AG09319 (cell line): ENCODE measurements around the gene PUSL1.

Source experiments
- DNase-seq: peaks from one replicate; pipeline ENCODE4 v3.0.0-alpha.2; 2010; ENCODE audit warnings: low read depth; ENCODE audit errors: extremely low read depth
- TF ChIP-seq, protein P1 (sequence below): IDR thresholded peaks from 2 replicates; pipeline ENCODE4 v1.5.1; 2011; ENCODE audit warnings: low read depth, mild to moderate bottlenecking, inconsistent platforms, low read length, moderate library complexity

Gene PUSL1

DNA sequence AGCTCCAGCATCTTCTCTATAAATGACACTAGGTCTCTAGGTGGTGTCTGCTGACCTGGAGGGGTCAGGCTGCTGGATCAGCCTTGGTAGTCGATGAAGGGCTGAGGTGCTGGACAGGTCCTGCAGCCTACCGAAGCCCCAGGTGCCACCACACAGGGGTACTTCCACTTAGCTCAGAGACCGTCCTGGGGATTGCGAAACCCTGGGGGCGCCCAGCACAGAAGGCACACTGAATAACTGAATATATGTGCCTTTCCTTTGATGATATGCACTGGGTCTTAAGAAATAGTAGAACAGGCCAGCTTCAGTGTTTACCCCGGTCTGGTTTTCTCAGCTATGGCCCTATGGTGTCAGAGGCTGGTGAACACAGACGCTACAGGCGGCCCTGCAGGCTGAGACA is 45.6 kb upstream of the PUSL1 start:
- no peak for DNase-seq

DNA sequence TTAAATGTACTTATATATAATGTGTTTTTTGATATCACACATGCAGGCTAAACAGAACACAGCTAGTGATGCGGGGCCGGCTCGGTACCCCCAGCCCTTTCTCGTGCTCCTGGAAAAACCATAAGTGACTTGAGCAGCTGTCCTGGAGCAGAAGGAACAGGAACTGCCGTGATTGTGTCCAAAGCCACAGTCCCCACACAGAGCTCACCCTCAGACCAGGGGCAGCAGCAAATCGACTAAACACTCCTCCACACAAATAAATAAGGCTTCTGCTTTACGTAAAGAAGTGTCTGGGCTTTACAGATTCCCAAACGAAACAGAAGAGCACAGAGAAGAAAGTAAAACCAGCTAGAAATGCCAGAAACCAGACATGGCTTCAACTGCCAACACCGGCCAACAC is 44.4 kb upstream of the PUSL1 start:
- TF ChIP-seq, protein P1, sequence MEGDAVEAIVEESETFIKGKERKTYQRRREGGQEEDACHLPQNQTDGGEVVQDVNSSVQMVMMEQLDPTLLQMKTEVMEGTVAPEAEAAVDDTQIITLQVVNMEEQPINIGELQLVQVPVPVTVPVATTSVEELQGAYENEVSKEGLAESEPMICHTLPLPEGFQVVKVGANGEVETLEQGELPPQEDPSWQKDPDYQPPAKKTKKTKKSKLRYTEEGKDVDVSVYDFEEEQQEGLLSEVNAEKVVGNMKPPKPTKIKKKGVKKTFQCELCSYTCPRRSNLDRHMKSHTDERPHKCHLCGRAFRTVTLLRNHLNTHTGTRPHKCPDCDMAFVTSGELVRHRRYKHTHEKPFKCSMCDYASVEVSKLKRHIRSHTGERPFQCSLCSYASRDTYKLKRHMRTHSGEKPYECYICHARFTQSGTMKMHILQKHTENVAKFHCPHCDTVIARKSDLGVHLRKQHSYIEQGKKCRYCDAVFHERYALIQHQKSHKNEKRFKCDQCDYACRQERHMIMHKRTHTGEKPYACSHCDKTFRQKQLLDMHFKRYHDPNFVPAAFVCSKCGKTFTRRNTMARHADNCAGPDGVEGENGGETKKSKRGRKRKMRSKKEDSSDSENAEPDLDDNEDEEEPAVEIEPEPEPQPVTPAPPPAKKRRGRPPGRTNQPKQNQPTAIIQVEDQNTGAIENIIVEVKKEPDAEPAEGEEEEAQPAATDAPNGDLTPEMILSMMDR: no peak
- DNase-seq: no peak

More for the DNA sequence above, 45.6 kb upstream of the PUSL1 start:
- TF ChIP-seq, protein P1: no peak

DNA sequence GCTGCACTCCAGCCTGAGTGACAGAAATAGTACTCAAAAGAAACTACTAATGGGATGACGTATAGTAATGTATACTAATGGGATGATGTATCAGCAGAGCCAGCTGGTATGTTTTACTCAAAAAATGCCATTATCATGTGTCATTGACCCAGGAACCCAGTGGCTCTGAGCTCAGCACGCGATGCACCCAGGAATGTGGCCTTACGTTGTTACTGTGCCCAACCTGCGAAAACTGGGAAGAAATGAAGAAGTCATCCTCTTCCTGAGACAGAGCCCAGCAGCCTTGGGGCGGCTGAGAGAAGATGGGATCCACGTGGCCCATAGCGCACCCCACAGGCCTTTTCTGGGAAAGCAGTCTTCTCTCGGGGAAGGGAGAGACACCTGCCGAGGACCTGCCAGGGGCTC is 43.5 kb upstream of the PUSL1 start:
- TF ChIP-seq, protein P1: peak; percentile 58
- DNase-seq: peak; percentile 88

DNA sequence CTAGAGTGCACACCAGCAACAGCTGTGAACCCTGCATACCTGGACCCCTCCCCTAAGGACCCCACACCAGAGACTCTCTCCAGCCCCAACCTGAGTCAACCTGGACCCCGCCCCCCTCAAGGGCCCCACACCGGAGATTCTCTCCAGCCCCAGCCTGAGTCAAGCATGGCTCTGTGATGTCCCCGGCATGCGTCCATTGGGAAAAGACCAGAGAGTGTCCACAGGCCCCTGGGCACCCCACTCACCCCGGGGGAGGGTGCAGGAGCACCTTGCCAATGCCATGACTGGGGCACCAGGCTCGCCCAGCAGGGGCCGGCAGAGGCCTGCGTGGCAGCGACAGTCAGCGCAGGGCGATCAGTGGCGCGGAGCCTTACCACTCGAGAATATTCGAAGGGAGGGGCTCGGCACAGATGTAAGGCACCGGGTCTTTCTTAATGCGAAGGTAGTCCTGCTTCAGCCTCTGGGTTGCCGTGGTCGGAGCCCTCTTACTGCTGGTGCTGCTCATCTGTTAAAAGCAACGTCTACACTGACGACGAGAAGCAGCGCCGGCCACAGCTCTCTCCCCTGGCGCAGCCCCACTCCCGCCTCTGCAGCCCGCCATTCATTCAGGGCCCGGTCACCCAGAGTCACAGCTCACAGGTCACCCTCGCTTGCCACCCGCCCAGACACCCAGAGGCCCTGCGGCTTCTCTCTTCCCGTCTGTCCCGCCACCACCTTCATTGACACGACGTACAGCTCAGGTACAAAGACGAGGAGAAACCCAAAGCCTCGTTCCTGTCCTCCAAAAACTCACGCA is 40.7 kb upstream of the PUSL1 start:
- TF ChIP-seq, protein P1: no peak
- DNase-seq: no peak

DNA sequence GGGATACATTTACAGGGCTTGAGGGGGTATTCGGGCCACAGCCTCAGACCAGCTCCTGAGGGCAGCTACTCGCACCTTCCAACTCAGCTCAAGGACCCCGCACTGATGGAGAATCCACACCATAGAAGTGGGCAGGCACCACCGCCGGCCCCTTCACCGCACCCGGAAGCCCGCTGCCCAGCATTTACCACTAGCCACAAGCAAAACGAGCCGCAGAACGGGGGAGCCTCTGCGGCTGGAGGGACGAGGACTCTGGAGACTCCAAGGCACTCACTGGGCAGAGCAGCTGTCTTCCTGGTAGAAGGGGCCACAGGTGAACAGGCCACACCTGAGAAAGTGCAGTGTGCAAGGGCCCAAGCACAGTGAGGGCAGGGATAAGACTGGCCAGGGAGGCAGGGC is 40.1 kb upstream of the PUSL1 start:
- TF ChIP-seq, protein P1: no peak
- no peak for DNase-seq

DNA sequence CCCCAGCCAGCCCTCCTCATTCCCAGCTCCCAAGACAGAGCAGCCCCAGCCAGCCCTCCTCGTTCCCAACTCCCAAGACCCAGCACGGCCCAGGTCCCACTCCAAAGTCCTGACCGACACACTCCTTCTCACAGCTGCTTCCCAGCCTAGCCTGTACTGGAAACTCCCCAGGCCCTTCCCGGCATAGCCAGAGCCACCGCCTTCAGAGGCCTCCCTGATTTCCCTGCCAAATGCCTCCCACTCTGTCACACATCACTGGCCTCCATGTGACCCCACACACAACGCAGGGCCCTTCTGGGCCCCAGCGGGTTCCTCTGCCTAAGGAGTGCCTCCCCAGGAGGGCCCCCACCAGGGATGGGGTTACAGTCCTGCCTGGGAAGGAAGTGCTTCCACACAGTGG is 37.6 kb upstream of the PUSL1 start:
- peak; percentile 35 for DNase-seq
- TF ChIP-seq, protein P1: no peak

DNA sequence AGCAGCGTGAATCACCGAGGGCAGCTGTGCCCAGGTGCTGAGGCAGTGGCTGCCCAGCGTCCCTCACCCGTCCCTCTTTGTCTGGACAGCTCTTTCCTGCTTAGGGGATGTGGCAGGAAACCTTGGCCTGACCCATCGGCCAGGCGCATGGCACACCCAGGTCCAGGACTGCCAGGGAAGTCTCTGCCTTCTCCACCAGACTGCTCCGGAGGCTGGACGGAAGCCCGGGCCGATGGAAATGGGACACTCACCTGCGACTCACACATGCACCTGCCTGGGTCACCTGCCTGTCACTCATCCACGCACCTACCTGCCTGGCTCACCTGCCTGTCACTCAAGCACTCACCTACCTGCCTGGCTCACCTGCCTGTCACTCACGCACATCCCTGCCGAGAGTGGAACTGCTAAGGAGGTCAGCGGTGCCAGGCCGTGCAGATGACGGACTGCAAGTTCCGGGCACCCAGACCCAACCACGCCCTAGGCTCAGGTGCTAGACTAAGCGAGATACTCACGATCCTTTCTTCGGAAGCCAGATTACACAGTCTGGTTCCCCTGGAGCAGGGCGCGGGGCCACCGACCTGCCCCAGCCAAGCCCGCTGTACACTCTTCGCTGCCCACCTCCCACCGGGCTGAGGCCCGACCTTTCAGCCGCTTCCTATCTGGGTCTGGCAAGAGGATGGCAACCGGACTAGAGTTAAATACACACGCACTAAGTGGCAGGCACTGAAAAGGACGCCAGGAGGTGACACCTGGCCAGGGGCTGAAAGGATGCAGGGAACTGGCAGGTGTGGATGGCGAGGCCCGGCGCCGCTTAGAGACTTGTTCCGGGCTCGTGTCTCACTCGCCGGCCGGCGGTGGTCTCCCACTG is 35.8 kb upstream of the PUSL1 start:
- DNase-seq: no peak
- TF ChIP-seq, protein P1: no peak
